Measurements from ENCODE around the gene PYGB. TPM values are rescaled to one million over a fixed set of nuclear protein-coding genes. Genes with fewer than 3 reads are reported as not detected.
A peak's percentile ranks its signal among the peaks of the same experiment; 100 is the strongest.
"Not testable (repeated sequence)": the region's sequence is repeated elsewhere in the genome, so short reads cannot be mapped to it uniquely, and the experiment has no call there.

Gene PYGB
- total RNA-seq, 2 experiments from 2014 or later = 23.4 to 24.0 TPM

DNA sequence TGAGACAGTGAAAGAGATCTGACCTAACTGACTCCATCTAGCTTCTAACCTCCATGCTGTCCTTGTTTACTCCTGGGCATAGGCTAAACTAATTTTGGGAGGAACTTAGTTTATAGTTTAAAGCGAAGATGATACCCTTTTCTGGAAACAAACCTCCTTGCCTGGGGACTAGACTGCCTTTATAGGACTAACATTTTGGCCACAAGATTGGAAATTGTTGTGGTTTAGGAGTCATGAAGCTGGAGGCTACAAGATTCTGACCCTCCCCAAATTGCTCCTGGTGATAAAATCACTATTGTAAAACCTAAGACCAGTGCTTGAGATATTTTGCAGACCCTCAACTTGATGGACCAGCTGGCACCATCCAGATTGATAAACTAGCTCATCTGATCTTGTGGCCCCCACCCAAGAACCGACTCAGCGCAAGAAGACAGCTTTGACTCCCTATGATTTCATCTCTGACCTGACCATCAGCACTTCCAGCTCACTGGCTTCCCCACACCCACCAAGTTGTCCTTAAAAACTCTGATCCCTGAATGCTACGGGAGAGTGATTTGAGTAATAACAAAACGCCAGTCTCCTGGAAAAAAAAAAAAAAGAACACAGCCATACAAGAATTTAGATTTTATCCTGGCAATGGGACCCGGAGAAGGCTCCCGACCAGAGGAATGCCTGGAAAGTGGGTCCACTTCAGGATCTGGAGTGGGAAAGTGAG is 79.8 kb downstream of the PYGB start:
- H3K27me3 Mint-ChIP-seq = no peaks in the 10 kb centered on the region
- no peak overlapping the region for H3K27ac Mint-ChIP-seq
- H3K9me3 Mint-ChIP-seq = no peaks in the 10 kb centered on the region
- peaks cover 14% of the 10 kb centered on the region for H3K36me3 Mint-ChIP-seq
- no peak overlapping the region for H3K4me3 Mint-ChIP-seq
- peaks cover 16% of the 10 kb centered on the region for H3K4me1 Mint-ChIP-seq (ENCODE audit: low read depth)
- intact Hi-C loops (cut with micrococcal nuclease) = no loop called here
- POLR2A ChIA-PET = interaction anchor here (0.6 kb wide), 1 partner anchor 25 kb away, joined by 3 read pairs; no protein-coding TSS in a partner anchor
- DNase-seq = no peak
- CTCF ChIA-PET = no interaction called here

DNA sequence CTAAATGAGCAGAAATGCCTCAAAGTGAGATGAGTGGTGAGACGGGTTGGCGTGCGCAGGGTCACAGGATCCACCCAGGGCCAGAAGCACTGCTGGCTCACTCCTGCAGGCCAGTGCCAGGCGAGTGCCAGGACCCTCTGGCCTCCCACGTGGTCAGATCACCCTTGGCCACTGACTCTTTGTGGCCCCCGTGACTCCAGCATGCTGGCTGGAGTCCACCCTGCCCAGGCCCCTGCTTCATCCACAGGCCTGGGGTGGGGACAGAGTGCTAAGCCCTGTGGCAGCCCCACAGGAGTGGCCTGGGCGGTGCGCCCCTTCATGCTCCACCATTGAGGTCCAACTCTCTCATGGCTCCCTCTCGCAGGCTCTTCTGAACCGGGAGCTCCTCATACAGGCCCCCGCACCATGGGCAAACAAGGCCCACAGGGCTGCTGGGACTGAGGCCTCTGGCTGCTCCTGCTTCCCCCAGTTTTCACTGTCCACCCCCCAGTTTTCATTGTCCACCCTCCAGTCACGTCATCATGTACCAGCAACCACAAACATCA is 81.1 kb downstream of the PYGB start:
- Mint-ChIP-seq H3K9me3 (peaks cover 2% of the 10 kb centered on the region), H3K27ac (no peak overlapping the region), H3K4me1 (ENCODE audit: low read depth) (peaks cover 16% of the 10 kb centered on the region), H3K36me3 (peaks cover 9% of the 10 kb centered on the region), H3K27me3 (no peaks in the 10 kb centered on the region), H3K4me3 (no peak overlapping the region)
- CTCF ChIA-PET = no interaction called here
- POLR2A ChIA-PET = no interaction called here
- intact Hi-C loops (cut with micrococcal nuclease) = no loop called here
- DNase-seq = no peak

DNA sequence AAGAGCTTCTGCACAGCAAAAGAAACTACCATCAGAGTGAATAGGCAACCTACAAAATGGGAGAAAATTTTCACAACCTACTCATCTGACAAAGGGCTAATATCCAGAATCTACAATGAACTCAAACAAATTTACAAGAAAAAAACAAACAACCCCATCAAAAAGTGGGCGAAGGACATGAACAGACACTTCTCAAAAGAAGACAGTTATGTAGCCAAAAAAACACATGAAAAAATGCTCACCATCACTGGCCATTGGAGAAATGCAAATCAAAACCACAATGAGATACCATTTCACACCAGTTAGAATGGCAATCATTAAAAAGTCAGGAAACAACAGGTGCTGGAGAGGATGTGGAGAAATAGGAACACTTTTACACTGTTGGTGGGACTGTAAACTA is 87.1 kb downstream of the PYGB start:
- not testable (repeated sequence) for H3K9me3 Mint-ChIP-seq

DNA sequence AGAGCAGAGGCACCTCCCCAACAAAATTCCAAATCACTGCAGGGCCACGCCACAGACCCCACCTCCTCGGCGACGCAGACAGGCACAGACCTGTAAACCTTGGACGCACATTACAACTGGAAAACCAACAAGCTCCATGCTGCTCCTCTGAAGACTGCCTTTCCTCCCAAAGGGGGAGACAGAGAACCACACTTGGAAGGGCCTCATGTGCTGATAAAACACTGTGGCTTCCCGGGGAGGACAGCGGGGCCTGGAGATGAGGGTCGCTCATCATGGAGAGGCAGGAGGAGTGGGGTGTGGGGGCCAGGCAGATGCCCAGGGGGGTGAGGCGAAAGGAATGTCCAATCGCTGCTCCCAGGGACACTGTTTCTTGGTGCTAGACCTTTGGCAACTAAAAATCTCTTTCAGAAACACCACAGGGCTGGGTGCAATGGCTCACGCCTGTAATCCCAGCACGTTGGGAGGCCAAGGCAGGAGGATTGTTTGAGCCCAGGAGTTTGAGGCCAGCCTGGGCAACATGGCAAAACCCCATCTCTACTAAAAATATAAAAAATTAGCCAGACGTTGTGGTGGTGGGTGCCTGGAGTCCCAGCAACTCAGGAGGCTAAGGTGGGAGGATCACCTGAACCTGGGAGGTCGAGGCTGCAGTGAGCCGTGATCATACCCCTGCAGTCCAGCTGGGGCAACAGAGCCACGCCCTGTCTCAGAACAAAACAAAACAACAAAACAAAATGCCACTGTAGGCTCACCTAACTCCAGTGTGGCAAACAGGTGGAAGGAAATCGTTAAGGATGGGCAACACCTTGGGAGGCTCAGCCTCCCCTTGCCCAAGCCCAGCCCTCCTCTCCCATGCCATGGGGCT is 88.9 kb downstream of the PYGB start:
- ChIA-PET POLR2A (no interaction called here), CTCF (interaction anchor here (1.4 kb wide), 1 partner anchor 62 kb away, joined by 4 read pairs; no protein-coding TSS in a partner anchor)
- Mint-ChIP-seq H3K9me3 (peaks cover 3% of the 10 kb centered on the region), H3K27ac (no peak overlapping the region), H3K4me3 (no peak overlapping the region), H3K27me3 (no peaks in the 10 kb centered on the region), H3K4me1 (ENCODE audit: low read depth) (peaks cover 2% of the 10 kb centered on the region), H3K36me3 (peaks cover 11% of the 10 kb centered on the region)
- intact Hi-C loops (cut with micrococcal nuclease) = no loop called here
- DNase-seq = no peak

More for the DNA sequence above, 87.1 kb downstream of the PYGB start:
- peaks cover 13% of the 10 kb centered on the region for H3K36me3 Mint-ChIP-seq
- H3K27ac Mint-ChIP-seq; intact Hi-C loops (cut with micrococcal nuclease); H3K4me3 Mint-ChIP-seq; H3K4me1 Mint-ChIP-seq (ENCODE audit: low read depth); DNase-seq; POLR2A ChIA-PET; H3K27me3 Mint-ChIP-seq; CTCF ChIA-PET: not testable (repeated sequence)

DNA sequence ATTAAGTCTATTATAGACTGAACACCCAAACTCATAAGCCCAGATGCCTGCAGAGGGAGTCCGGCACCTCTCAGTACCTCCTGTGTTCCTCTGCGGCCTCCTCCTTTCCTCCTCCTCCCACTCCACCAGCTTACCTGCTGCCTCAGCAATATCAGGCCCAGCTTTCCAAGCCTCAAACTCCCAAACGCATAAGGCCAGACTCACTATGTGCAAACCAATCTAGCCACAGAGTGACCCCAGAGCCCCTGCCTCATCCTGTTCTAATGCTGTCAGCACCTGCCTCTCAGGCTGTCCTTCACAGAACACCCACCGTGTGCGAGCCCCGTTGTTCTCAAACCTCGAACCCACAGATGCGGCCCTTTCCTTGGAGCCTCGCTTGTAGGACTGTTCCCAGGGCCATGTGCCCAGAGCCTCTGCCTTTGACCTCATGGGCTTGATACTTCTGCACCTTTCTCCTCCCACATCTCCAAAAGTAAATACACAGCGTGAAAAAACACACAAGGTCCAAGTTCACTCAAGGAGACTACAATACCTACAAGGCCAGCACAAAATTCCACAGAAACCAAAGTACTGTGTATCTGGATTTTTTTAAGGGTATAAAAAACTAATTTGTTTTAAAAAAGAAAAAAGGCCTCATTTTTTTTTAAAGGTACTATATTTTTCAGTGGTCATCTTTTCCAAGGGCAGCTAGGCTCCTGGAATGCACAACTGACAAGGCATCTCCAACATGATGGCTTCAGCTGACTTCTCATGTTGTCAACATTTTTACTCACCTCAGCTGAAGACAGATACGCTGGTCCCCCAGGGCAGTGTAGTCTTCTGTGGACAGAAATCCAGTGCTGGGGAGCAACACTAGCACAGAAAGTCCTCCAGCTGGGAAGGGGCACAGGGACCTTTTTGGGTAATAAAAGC is 90.5 kb downstream of the PYGB start:
- no peak overlapping the region for H3K4me3 Mint-ChIP-seq
- no peak overlapping the region for H3K27ac Mint-ChIP-seq

DNA sequence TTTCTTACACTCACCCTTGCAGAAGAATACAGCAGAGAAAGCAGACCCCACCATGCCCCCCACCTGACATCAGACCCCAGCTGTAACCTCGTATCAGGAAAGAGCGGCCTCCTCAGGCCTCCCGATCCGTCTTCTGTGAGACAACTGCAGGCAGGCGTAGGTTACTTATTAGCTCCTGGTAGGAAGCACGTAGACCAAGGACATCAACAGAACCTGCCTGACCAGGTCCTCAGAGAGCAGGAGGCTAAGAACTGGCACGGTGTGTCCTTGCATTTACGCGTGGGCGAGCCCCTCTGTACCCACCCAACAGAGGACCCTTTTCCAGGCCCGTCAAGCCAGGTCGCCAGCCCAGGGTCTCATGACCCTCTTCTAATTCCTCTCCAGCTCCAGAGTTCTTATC is 91.7 kb downstream of the PYGB start:
- intact Hi-C loops (cut with micrococcal nuclease) = no loop called here
- Mint-ChIP-seq H3K4me1 (ENCODE audit: low read depth) (peaks cover 11% of the 10 kb centered on the region), H3K9me3 (peaks cover 2% of the 10 kb centered on the region), H3K27ac (no peak overlapping the region), H3K27me3 (no peaks in the 10 kb centered on the region), H3K36me3 (peaks cover 11% of the 10 kb centered on the region), H3K4me3 (no peak overlapping the region)
- ChIA-PET POLR2A (no interaction called here), CTCF (no interaction called here)
- DNase-seq = no peak

More for the DNA sequence above, 90.5 kb downstream of the PYGB start:
- Mint-ChIP-seq H3K27me3 (no peaks in the 10 kb centered on the region), H3K4me1 (ENCODE audit: low read depth) (peaks cover 2% of the 10 kb centered on the region), H3K36me3 (peaks cover 11% of the 10 kb centered on the region), H3K9me3 (peaks cover 3% of the 10 kb centered on the region)
- POLR2A ChIA-PET = no interaction called here
- no peak for DNase-seq
- CTCF ChIA-PET = no interaction called here
- intact Hi-C loops (cut with micrococcal nuclease) = no loop called here

DNA sequence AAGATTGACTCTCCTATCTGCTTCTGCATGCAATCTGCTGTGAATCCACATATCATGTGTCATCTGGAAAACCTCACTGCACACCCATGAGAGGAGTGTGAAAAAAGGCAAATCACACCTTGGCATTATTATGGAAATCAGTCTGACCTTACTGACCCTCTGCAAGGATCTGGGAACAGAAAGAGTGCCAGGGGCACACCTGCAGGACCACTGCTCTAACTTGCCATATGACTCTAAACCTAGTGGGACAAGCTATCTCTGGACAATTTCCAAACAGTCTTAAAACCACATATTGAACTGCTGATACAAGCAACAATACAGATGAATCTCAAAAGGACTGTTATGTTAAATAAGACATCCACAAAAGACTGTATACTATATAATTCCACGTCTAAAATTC is 92.5 kb downstream of the PYGB start:
- DNase-seq = no peak
- Mint-ChIP-seq H3K27ac (no peak overlapping the region), H3K36me3 (peaks cover 13% of the 10 kb centered on the region), H3K27me3 (no peaks in the 10 kb centered on the region), H3K4me3 (no peak overlapping the region), H3K9me3 (peaks cover 2% of the 10 kb centered on the region), H3K4me1 (ENCODE audit: low read depth) (peaks cover 16% of the 10 kb centered on the region)
- ChIA-PET POLR2A (interaction anchor here (0.8 kb wide), 1 partner anchor 93 kb away, joined by 3 read pairs; the partner anchor contains the start of gene PYGB), CTCF (no interaction called here)
- intact Hi-C loops (cut with micrococcal nuclease) = no loop called here

DNA sequence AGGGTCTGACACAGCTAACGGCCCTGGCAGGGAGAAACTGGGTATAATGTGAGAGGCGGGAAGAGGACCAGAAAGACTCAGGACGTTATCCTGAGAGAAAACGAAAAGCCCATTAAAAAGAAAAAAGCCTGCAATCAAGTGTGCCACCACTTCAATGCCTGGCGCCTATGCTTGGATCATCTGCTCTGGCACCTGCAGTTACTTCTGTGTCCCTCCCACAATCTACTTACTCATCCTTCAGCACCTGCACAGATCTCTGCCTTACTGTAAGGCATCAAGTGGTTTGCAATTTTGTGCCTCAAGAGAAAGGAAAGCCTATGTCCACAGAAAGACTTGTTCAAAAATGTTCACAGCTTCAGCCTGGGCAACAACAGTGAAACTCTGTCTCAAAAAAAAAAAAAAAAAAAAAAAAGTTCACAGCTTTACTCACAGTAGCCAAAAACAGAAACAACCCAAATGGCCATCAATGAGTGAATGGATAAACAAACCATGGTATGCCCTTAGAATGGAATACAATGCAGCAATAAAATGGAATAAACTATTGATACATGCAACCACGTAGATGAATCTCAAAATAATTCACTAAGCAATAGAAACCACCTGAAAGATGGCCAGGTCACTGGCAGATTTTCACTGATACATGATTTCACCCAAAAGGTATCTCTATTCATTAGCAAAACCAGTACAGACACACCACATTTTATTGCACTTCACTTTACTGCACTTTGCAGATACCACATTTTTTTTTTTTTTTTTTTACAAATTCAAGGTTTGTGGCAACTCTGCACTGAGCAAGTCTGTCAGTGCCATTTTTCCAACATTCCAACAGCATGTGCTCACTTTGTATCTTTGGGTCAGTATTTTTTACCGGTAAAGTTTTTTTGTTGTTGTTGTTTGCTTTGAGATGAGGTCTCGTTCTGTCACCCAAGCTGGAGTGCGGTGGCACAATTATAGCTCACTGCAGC is 94.1 kb downstream of the PYGB start:
- H3K4me3 Mint-ChIP-seq = no peak overlapping the region
- no peak overlapping the region for H3K27ac Mint-ChIP-seq
- peaks cover 27% of the 10 kb centered on the region for H3K4me1 Mint-ChIP-seq (ENCODE audit: low read depth)
- no peak for DNase-seq
- ChIA-PET POLR2A (no interaction called here), CTCF (no interaction called here)
- intact Hi-C loops (cut with micrococcal nuclease) = no loop called here
- peaks cover 11% of the 10 kb centered on the region for H3K36me3 Mint-ChIP-seq
- H3K27me3 Mint-ChIP-seq = no peaks in the 10 kb centered on the region
- no peaks in the 10 kb centered on the region for H3K9me3 Mint-ChIP-seq

DNA sequence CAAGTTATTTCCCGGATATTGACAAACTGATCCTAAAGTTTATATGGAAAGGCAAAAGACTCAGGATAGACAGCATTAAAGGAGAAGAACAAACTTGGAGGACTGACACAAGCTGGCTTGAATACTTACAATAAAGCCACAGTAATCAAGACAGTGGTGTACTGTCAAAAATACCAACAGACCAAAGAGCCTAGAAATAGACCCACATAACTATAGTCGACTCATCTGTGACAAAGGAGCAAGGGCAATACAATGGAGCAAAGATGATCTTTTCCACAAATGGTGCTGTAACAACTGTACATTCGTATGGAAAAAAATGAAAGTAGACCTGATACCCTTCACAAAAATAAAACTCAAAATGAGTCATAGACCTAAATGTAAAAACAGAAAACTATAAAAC is 96.7 kb downstream of the PYGB start:
- DNase-seq = no peak
- CTCF ChIA-PET = no interaction called here
- Mint-ChIP-seq H3K9me3 (no peaks in the 10 kb centered on the region), H3K4me3 (no peak overlapping the region), H3K27ac (no peak overlapping the region), H3K27me3 (no peaks in the 10 kb centered on the region), H3K4me1 (ENCODE audit: low read depth) (peaks cover 27% of the 10 kb centered on the region), H3K36me3 (peaks cover 3% of the 10 kb centered on the region)
- intact Hi-C loops (cut with micrococcal nuclease) = no loop called here
- POLR2A ChIA-PET = no interaction called here

DNA sequence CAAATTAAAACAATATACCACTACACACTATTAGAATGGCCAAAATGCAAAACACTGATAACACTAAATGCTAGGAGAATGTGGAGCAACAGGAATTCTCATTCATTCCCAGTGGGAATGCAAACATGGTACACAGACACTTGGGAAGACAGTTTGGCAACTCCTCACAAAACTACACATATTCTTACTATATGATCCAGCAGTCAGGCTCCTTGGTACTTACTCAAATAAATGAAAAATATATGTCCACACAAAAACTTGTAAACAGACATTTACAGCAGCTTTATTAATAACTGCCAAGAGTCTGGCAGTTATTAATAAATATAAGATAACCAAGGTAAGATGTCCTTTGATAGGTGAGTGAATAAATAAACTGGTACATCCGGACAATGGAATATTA is 97.8 kb downstream of the PYGB start:
- intact Hi-C loops (cut with micrococcal nuclease) = no loop called here
- H3K27ac Mint-ChIP-seq = no peak overlapping the region
- H3K9me3 Mint-ChIP-seq = no peaks in the 10 kb centered on the region
- CTCF ChIA-PET = no interaction called here
- no peak for DNase-seq
- peaks cover 3% of the 10 kb centered on the region for H3K36me3 Mint-ChIP-seq
- POLR2A ChIA-PET = no interaction called here
- H3K4me3 Mint-ChIP-seq = no peak overlapping the region
- no peaks in the 10 kb centered on the region for H3K27me3 Mint-ChIP-seq
- peaks cover 28% of the 10 kb centered on the region for H3K4me1 Mint-ChIP-seq (ENCODE audit: low read depth)

DNA sequence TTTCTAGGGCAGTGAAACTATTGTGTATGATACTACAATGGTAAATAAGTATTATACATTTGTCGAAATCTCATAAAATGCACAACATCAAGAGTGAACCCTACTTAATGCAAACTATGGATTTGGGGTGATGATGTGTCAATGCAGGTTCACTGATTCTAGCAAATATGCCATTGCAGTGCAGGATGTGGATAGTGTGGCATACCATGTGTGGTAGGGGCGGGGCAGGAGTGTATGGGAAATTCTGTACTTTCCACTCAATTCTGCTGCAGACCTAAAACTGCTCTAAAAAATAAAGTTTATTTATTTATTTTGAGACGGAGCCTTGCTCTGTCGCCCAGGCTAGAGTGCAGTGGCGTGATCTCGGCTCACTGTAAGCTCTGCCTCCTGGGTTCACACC is 98.5 kb downstream of the PYGB start:
- H3K27me3 Mint-ChIP-seq = no peaks in the 10 kb centered on the region
- no peaks in the 10 kb centered on the region for H3K9me3 Mint-ChIP-seq
- peaks cover 28% of the 10 kb centered on the region for H3K4me1 Mint-ChIP-seq (ENCODE audit: low read depth)
- no peak overlapping the region for H3K4me3 Mint-ChIP-seq
- peak; percentile 26 for DNase-seq
- intact Hi-C loops (cut with micrococcal nuclease) = no loop called here
- H3K27ac Mint-ChIP-seq = no peak overlapping the region
- ChIA-PET POLR2A (no interaction called here), CTCF (no interaction called here)
- H3K36me3 Mint-ChIP-seq = peaks cover 3% of the 10 kb centered on the region
